ENCODE results near the gene HECW1.

Gene HECW1

GRCh38 chr7:43465581-43466554 lies 353.4 kb downstream of the HECW1 start:
- Mint-ChIP-seq H3K27me3 (peaks cover 36 to 42% of the 10 kb centered on the region in 2 donors), H3K4me3 (no peak overlapping the region), H3K9me3 (no peaks in the 10 kb centered on the region), H3K36me3 (no peaks in the 10 kb centered on the region), H3K4me1 (peaks cover 0 to 2% of the 10 kb centered on the region in 2 donors), H3K27ac (no peak overlapping the region)
- no peak for ATAC-seq (replicated peaks)
- DNase-seq: no peak

- Mint-ChIP-seq H3K27me3 (peaks cover 39 to 42% of the 10 kb centered on the region in 2 donors), H3K4me3 (no peak overlapping the region), H3K27ac (no peak overlapping the region), H3K4me1 (no peaks in the 10 kb centered on the region), H3K36me3 (no peaks in the 10 kb centered on the region), H3K9me3 (no peaks in the 10 kb centered on the region)
- ATAC-seq (replicated peaks) (no peak), DNase-seq (no peak)
These were observed 355.0 kb downstream of the HECW1 start for GRCh38 chr7:43467406-43467805.

GRCh38 chr7:43467846-43468245 lies 355.4 kb downstream of the HECW1 start:
- H3K9me3 Mint-ChIP-seq: no peaks in the 10 kb centered on the region
- no peak overlapping the region for H3K4me3 Mint-ChIP-seq
- no peaks in the 10 kb centered on the region for H3K36me3 Mint-ChIP-seq
- DNase-seq: no peak
- H3K27me3 Mint-ChIP-seq: peaks cover 35 to 38% of the 10 kb centered on the region in 2 donors
- ATAC-seq (replicated peaks): no peak
- no peak overlapping the region for H3K27ac Mint-ChIP-seq
- no peaks in the 10 kb centered on the region for H3K4me1 Mint-ChIP-seq

- H3K36me3 Mint-ChIP-seq: no peaks in the 10 kb centered on the region
- H3K4me1 Mint-ChIP-seq: no peaks in the 10 kb centered on the region
- ATAC-seq (replicated peaks) (no peak), DNase-seq (no peak)
- no peaks in the 10 kb centered on the region for H3K9me3 Mint-ChIP-seq
- H3K27me3 Mint-ChIP-seq: peaks cover 29 to 32% of the 10 kb centered on the region in 2 donors
- no peak overlapping the region for H3K27ac Mint-ChIP-seq
- no peak overlapping the region for H3K4me3 Mint-ChIP-seq
These were observed 356.6 kb downstream of the HECW1 start for GRCh38 chr7:43469051-43469450.

- DNase-seq (no peak), ATAC-seq (replicated peaks) (no peak)
- Mint-ChIP-seq H3K4me1 (no peaks in the 10 kb centered on the region), H3K27ac (no peak overlapping the region), H3K27me3 (peaks cover 29 to 33% of the 10 kb centered on the region in 2 donors), H3K36me3 (no peaks in the 10 kb centered on the region), H3K4me3 (no peak overlapping the region), H3K9me3 (no peaks in the 10 kb centered on the region)
These were observed 357.7 kb downstream of the HECW1 start for GRCh38 chr7:43470110-43470509.

- H3K27ac Mint-ChIP-seq: no peak overlapping the region
- peaks cover 0 to 1% of the 10 kb centered on the region in 2 donors for H3K4me1 Mint-ChIP-seq
- H3K4me3 Mint-ChIP-seq: no peak overlapping the region
- ATAC-seq (replicated peaks) (no peak), DNase-seq (no peak)
- no peaks in the 10 kb centered on the region for H3K9me3 Mint-ChIP-seq
- H3K27me3 Mint-ChIP-seq: peaks cover 0 to 20% of the 10 kb centered on the region in 2 donors
- no peaks in the 10 kb centered on the region for H3K36me3 Mint-ChIP-seq
These were observed 363.5 kb downstream of the HECW1 start for GRCh38 chr7:43475983-43476382.

GRCh38 chr7:43476896-43477295 lies 364.4 kb downstream of the HECW1 start:
- Mint-ChIP-seq H3K4me3 (no peak overlapping the region), H3K36me3 (no peaks in the 10 kb centered on the region), H3K9me3 (no peaks in the 10 kb centered on the region), H3K27ac (no peak overlapping the region), H3K27me3 (peaks cover 2 to 16% of the 10 kb centered on the region in 2 donors), H3K4me1 (peaks cover 0 to 1% of the 10 kb centered on the region in 2 donors)
- no peak for ATAC-seq (replicated peaks)
- no peak for DNase-seq

- ATAC-seq (replicated peaks) (peak in 1 of 2 donors; percentile 38), DNase-seq (no peak)
- no peaks in the 10 kb centered on the region for H3K36me3 Mint-ChIP-seq
- H3K27me3 Mint-ChIP-seq: peaks cover 8 to 24% of the 10 kb centered on the region in 2 donors
- H3K4me1 Mint-ChIP-seq: peaks cover 0 to 1% of the 10 kb centered on the region in 2 donors
- no peak overlapping the region for H3K27ac Mint-ChIP-seq
- H3K4me3 Mint-ChIP-seq: no peak overlapping the region
- no peaks in the 10 kb centered on the region for H3K9me3 Mint-ChIP-seq
These were observed 366.6 kb downstream of the HECW1 start for GRCh38 chr7:43479042-43479441.

- Mint-ChIP-seq H3K4me3 (no peak overlapping the region), H3K9me3 (no peaks in the 10 kb centered on the region), H3K27ac (no peak overlapping the region), H3K4me1 (peaks cover 0 to 1% of the 10 kb centered on the region in 2 donors), H3K27me3 (peaks cover 8 to 23% of the 10 kb centered on the region in 2 donors), H3K36me3 (no peaks in the 10 kb centered on the region)
- ATAC-seq (replicated peaks) (no peak), DNase-seq (no peak)
These were observed 367.1 kb downstream of the HECW1 start for GRCh38 chr7:43479543-43479942.

GRCh38 chr7:43480581-43480980 lies 368.1 kb downstream of the HECW1 start:
- H3K27ac Mint-ChIP-seq: no peak overlapping the region
- ATAC-seq (replicated peaks): no peak
- H3K9me3 Mint-ChIP-seq: no peaks in the 10 kb centered on the region

GRCh38 chr7:43481902-43482678 lies 369.6 kb downstream of the HECW1 start:
- Mint-ChIP-seq H3K4me1 (peaks cover 0 to 1% of the 10 kb centered on the region in 2 donors), H3K36me3 (no peaks in the 10 kb centered on the region), H3K27ac (no peak overlapping the region), H3K4me3 (no peak overlapping the region), H3K27me3 (peaks cover 8 to 27% of the 10 kb centered on the region in 2 donors), H3K9me3 (peaks cover 0 to 3% of the 10 kb centered on the region in 2 donors)
- no peak for ATAC-seq (replicated peaks)
- no peak for DNase-seq

More at GRCh38 chr7:43480581-43480980, 368.1 kb downstream of the HECW1 start:
- Mint-ChIP-seq H3K4me3 (no peak overlapping the region), H3K27me3 (peaks cover 8 to 23% of the 10 kb centered on the region in 2 donors), H3K4me1 (peaks cover 0 to 1% of the 10 kb centered on the region in 2 donors), H3K36me3 (no peaks in the 10 kb centered on the region)
- DNase-seq: no peak

GRCh38 chr7:43482679-43483252 lies 370.3 kb downstream of the HECW1 start:
- DNase-seq (no peak), ATAC-seq (replicated peaks) (no peak)
- peaks cover 8 to 22% of the 10 kb centered on the region in 2 donors for H3K27me3 Mint-ChIP-seq
- no peak overlapping the region for H3K4me3 Mint-ChIP-seq
- H3K4me1 Mint-ChIP-seq: peaks cover 3% of the 10 kb centered on the region in 2 donors
- no peak overlapping the region for H3K27ac Mint-ChIP-seq
- H3K36me3 Mint-ChIP-seq: no peaks in the 10 kb centered on the region
- peaks cover 0 to 3% of the 10 kb centered on the region in 2 donors for H3K9me3 Mint-ChIP-seq

- DNase-seq (no peak), ATAC-seq (replicated peaks) (no peak)
- Mint-ChIP-seq H3K4me3 (no peak overlapping the region), H3K27me3 (peaks cover 8 to 22% of the 10 kb centered on the region in 2 donors), H3K36me3 (no peaks in the 10 kb centered on the region), H3K27ac (peak overlapping the region; percentile 9), H3K4me1 (peaks cover 9 to 16% of the 10 kb centered on the region in 2 donors), H3K9me3 (peaks cover 0 to 3% of the 10 kb centered on the region in 2 donors)
These were observed 372.4 kb downstream of the HECW1 start for GRCh38 chr7:43484678-43485395.

All from stimulated activated naive B cell treated with anti-CD40 and anti-IgM and Interleukin-4, amounts not matched to agents 10 μg/mL and 1 μg/mL and 100 μg/mL, for 72 hours (primary cell).